Neural cell (in vitro differentiated cells): ENCODE data around the gene PPP1R13B. TPM values are rescaled to one million over a fixed set of nuclear protein-coding genes. Genes with fewer than 3 reads are reported as not detected.

Experiments used
- H2AFZ ChIP-seq: fragments of 200-600, 300-800 bp; sonication (generic), shearing (Covaris generic); 2 replicates; pipeline ENCODE4 v1.6.0; 2014; ENCODE audit warnings: low read depth, mild to moderate bottlenecking, antibody characterized with exemption, low read length, moderate library complexity
- H3F3A ChIP-seq: fragments of 200-600 bp; shearing (Covaris generic); 2 replicates; pipeline ENCODE4 v1.6.1; 2016; ENCODE audit warnings: mild to moderate bottlenecking, moderate library complexity, mixed read lengths, antibody characterized with exemption, low read length; ENCODE audit not compliant: insufficient read depth, poor library complexity, severe bottlenecking
- H3K27ac ChIP-seq: fragments of 200-600, 300-800 bp; sonication (generic), shearing (Covaris generic); 2 replicates; pipeline ENCODE4 v1.5.1; 2014; ENCODE audit warnings: mild to moderate bottlenecking, low read length, moderate library complexity
- H3K27me3 ChIP-seq: fragments of 300-800, 200-600 bp; sonication (generic), shearing (Covaris generic); 2 replicates; pipeline ENCODE4 v1.6.0; 2014; ENCODE audit warnings: mild to moderate bottlenecking, low read depth, low read length, moderate library complexity; ENCODE audit not compliant: insufficient read depth
- H3K36me3 ChIP-seq: fragments of 300-800, 200-600 bp; sonication (generic), shearing (Covaris generic); 2 replicates; pipeline ENCODE4 v1.5.1; 2014; ENCODE audit warnings: mild to moderate bottlenecking, antibody characterized with exemption, low read length, moderate library complexity; ENCODE audit not compliant: insufficient read depth
- H3K4me2 ChIP-seq: fragments of 300-800, 200-600 bp; sonication (generic), shearing (Covaris generic); 2 replicates; pipeline ENCODE4 v1.6.0; 2014; ENCODE audit warnings: mild to moderate bottlenecking, low read length
- H3K4me3 ChIP-seq: fragments of 300-800, 200-600 bp; sonication (generic), shearing (Covaris generic); 2 replicates; pipeline ENCODE4 v1.5.1; 2014; ENCODE audit warnings: mild to moderate bottlenecking, low read length, moderate library complexity
- H3K79me2 ChIP-seq: fragments of 200-600 bp; shearing (Covaris generic); replicated peaks from 2 replicates; pipeline ENCODE4 v1.6.0; 2014; ENCODE audit warnings: mild to moderate bottlenecking, low read length, moderate library complexity; ENCODE audit not compliant: insufficient read depth
- H3K9ac ChIP-seq: fragments of 300-800, 200-600 bp; sonication (generic), shearing (Covaris generic); 2 replicates; pipeline ENCODE4 v1.6.1; 2016; ENCODE audit warnings: mild to moderate bottlenecking, low read length, mixed read lengths
- H3K9me2 ChIP-seq: fragments of 200-600 bp; shearing (Covaris generic); 2 replicates; pipeline ENCODE4 v1.6.1; 2016; ENCODE audit warnings: mild to moderate bottlenecking, low read length, mixed read lengths; ENCODE audit not compliant: insufficient read depth
- H3K9me3 ChIP-seq: fragments of 200-600, 300-800 bp; sonication (generic), shearing (Covaris generic); 2 replicates; pipeline ENCODE4 v1.6.1; 2016; ENCODE audit warnings: mild to moderate bottlenecking, mixed run types, low read length, moderate library complexity, mixed read lengths
- H4K20me1 ChIP-seq: fragments of 200-600 bp; shearing (Covaris generic); 2 replicates; pipeline ENCODE4 v1.6.1; 2016; ENCODE audit warnings: mild to moderate bottlenecking, mixed run types; ENCODE audit not compliant: insufficient read depth
- EP300 ChIP-seq: fragments of 450-650 bp; conservative IDR thresholded peaks from 2 replicates; pipeline ENCODE4 v1.6.1; 2014; ENCODE audit warnings: antibody characterized with exemption, mild to moderate bottlenecking, moderate library complexity; ENCODE audit not compliant: poor library complexity, severe bottlenecking
- EZH2 ChIP-seq: fragments of 200-600, 300-800 bp; shearing (Covaris generic), sonication (generic); IDR thresholded peaks from 2 replicates; pipeline ENCODE4 v1.6.1; 2014; ENCODE audit warnings: antibody characterized with exemption, low read length, borderline replicate concordance, mild to moderate bottlenecking; ENCODE audit not compliant: insufficient read depth, poor library complexity, severe bottlenecking
- MXI1 ChIP-seq: fragments of 450-650 bp; conservative IDR thresholded peaks from 2 replicates; pipeline ENCODE4 v1.6.1; 2014; ENCODE audit warnings: antibody characterized with exemption, mild to moderate bottlenecking; ENCODE audit not compliant: poor library complexity, severe bottlenecking
- POLR2AphosphoS5 ChIP-seq: IDR thresholded peaks from 2 replicates; pipeline ENCODE4 v1.6.1; 2012
- RAD21 ChIP-seq: fragments of 450-650 bp; conservative IDR thresholded peaks from 2 replicates; pipeline ENCODE4 v1.6.1; 2014; ENCODE audit warnings: antibody characterized with exemption, mild to moderate bottlenecking, moderate library complexity
- SMC3 ChIP-seq: fragments of 450-650 bp; conservative IDR thresholded peaks from 2 replicates; pipeline ENCODE4 v1.6.1; 2014; ENCODE audit warnings: antibody characterized with exemption, mild to moderate bottlenecking, moderate library complexity; ENCODE audit not compliant: poor library complexity
- TAF1 ChIP-seq: IDR thresholded peaks from 2 replicates; pipeline ENCODE4 v1.6.1; 2012; ENCODE audit warnings: low read depth
- polyA plus RNA-seq: library from polyadenylated mRNA; depleted of rRNA; stranded (reverse); fragments of >200 nt; gene quantifications from 2 replicates; pipeline ENCODE4 v1.2.3, GENCODE V29; 2014
- TF ChIP-seq, protein P1 (sequence below): fragments of 450-650 bp; IDR thresholded peaks from 2 replicates; pipeline ENCODE4 v1.5.1; 2014; ENCODE audit warnings: antibody characterized with exemption, mild to moderate bottlenecking, moderate library complexity; ENCODE audit not compliant: poor library complexity, severe bottlenecking
- TF ChIP-seq, protein P2 (sequence below): IDR thresholded peaks from 2 replicates; pipeline ENCODE4 v1.6.1; 2012; ENCODE audit warnings: borderline replicate concordance

The PPP1R13B gene
- polyA plus RNA-seq, 1 donor from 2014 or later, result 8.2 TPM

DNA sequence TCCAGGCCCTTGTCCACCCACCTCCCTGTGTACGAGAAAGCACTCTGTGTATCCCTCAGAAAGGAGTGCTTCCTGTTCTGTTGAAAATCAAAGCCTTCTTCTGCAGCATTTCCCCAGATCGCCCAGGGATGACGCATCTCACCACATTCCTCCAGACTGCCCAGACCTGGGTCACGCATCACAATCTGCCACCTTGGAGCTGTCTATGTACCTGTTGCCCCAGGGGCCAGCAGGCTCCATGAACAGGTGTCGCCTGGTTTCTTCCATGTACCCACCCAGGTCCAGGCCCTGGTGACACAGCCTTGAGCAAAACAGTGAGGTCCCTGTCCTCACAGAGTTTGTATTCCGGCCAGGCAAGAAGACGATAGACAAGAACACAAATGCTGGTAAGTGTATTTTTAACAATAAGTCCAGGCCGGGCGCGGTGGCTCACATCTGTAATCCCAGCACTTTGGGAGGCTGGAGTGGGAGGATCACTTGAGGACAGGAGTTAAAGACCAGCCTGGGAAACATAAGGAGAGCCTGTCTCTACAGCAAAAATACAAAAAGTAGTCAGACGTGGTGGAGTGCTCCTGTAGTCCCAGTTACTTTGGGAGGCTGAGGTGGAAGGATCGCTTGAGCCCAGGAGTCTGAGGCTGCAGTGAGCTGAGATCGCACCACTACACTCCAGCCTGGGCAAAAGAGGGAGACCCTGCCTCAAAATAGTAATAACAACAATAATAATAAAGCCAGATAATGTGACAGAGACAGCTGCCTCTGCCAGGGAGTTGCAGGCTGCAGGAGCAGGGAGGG lies 6.8 kb upstream of the PPP1R13B start (continued):
- TF ChIP-seq, protein P1, sequence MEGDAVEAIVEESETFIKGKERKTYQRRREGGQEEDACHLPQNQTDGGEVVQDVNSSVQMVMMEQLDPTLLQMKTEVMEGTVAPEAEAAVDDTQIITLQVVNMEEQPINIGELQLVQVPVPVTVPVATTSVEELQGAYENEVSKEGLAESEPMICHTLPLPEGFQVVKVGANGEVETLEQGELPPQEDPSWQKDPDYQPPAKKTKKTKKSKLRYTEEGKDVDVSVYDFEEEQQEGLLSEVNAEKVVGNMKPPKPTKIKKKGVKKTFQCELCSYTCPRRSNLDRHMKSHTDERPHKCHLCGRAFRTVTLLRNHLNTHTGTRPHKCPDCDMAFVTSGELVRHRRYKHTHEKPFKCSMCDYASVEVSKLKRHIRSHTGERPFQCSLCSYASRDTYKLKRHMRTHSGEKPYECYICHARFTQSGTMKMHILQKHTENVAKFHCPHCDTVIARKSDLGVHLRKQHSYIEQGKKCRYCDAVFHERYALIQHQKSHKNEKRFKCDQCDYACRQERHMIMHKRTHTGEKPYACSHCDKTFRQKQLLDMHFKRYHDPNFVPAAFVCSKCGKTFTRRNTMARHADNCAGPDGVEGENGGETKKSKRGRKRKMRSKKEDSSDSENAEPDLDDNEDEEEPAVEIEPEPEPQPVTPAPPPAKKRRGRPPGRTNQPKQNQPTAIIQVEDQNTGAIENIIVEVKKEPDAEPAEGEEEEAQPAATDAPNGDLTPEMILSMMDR, result no peak
- no peak for TF ChIP-seq EZH2

DNA sequence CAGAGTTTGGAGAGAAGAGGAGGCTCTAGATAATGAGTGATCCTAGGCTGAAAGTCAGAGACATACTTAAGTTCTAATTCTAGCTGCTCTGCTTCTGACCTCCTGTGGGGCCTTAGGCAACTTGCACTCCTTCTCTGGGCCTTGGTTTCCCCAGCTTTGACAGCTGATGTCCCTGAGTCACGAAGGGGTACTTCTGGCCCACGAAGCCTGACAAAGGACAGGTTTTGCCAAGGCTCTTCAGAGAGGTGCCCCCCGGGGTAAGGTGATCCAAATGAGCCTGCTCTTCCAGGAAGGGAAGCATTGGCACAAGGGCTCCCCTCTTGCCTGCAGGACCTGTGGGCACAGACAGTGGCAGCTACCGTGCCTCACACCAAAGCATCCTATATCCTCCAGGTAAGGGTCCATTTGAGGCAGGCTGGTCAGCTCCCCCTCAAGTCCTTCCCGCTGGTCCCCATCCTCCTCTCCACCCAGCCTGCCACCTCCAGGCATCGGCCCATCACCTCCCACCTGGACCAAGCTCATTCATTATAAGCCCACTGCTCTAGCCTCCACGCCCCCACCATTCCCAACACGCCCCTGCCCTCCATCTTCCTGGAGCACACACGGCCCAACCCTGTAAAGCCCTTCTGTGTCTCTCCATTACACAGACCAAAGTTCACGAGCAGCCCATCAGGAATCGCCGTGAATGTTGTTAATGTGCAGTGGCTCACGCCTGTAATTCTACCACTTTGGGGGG lies 1.9 kb upstream of the PPP1R13B start:
- Histone ChIP-seq H3K4me2 (no peak overlapping the region), H3K9ac (no peak overlapping the region), H3F3A (peaks cover 2% of the 10 kb centered on the region), H3K27ac (no peak overlapping the region), H3K27me3 (peaks cover 16% of the 10 kb centered on the region), H3K9me2 (no peaks in the 10 kb centered on the region), H4K20me1 (no peaks in the 10 kb centered on the region), H3K4me3 (no peak overlapping the region), H3K79me2 (peaks cover 21% of the 10 kb centered on the region), H3K9me3 (no peaks in the 10 kb centered on the region), H3K36me3 (no peaks in the 10 kb centered on the region), H2AFZ (no peak overlapping the region)
- TF ChIP-seq EP300, result no peak
- TF ChIP-seq, protein P2, sequence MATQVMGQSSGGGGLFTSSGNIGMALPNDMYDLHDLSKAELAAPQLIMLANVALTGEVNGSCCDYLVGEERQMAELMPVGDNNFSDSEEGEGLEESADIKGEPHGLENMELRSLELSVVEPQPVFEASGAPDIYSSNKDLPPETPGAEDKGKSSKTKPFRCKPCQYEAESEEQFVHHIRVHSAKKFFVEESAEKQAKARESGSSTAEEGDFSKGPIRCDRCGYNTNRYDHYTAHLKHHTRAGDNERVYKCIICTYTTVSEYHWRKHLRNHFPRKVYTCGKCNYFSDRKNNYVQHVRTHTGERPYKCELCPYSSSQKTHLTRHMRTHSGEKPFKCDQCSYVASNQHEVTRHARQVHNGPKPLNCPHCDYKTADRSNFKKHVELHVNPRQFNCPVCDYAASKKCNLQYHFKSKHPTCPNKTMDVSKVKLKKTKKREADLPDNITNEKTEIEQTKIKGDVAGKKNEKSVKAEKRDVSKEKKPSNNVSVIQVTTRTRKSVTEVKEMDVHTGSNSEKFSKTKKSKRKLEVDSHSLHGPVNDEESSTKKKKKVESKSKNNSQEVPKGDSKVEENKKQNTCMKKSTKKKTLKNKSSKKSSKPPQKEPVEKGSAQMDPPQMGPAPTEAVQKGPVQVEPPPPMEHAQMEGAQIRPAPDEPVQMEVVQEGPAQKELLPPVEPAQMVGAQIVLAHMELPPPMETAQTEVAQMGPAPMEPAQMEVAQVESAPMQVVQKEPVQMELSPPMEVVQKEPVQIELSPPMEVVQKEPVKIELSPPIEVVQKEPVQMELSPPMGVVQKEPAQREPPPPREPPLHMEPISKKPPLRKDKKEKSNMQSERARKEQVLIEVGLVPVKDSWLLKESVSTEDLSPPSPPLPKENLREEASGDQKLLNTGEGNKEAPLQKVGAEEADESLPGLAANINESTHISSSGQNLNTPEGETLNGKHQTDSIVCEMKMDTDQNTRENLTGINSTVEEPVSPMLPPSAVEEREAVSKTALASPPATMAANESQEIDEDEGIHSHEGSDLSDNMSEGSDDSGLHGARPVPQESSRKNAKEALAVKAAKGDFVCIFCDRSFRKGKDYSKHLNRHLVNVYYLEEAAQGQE, result no peak
- TF ChIP-seq MXI1, result no peak
- no peak for TF ChIP-seq RAD21
- TF ChIP-seq POLR2AphosphoS5, result no peak
- no peak for TF ChIP-seq EZH2
- TF ChIP-seq, protein P1, result no peak
- no peak for TF ChIP-seq TAF1
- TF ChIP-seq SMC3, result no peak
